Erythroblast (primary cell): Measurements from ENCODE around the gene PITHD1.
"Not testable (repeated sequence)": the region's sequence is repeated elsewhere in the genome, so short reads cannot be mapped to it uniquely, and the experiment has no call there.

Experiments used
- DNase-seq, 2 experiments: peaks; one replicate each; lab custom pipeline; 2025; lab: John Stamatoyannopoulos, UW
- GATA1 ChIP-seq: IDR thresholded peaks from 2 replicates; pipeline ENCODE4 v1.6.1; 2011; ENCODE audit warnings: low read depth, mild to moderate bottlenecking, control low read depth, low read length, moderate library complexity
- POLR2A ChIP-seq: IDR thresholded peaks from 2 replicates; pipeline ENCODE4 v1.6.1; 2011; ENCODE audit warnings: mild to moderate bottlenecking, low read length

The PITHD1 gene

DNA sequence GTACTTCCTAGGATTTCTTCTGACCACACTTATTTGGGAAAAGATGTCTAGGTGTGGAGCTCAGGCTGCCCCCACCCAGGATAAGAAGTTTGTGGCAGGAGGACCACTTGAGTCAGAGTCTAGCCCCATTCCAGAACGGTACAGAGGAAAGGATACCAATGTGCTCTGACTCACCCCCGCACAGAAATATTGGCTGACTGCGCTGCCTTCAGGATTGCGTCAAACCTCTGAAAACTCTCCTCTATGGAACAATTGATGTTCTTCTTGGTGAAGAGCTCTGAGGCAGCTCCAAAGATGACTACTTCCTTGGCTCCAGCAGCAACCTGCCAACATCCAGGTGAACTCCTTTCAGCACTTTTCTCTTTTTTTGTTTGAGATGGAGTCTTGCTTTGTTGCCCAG lies 35.8 kb downstream of the PITHD1 start:
- TF ChIP-seq GATA1 (no peak), POLR2A (no peak)
- no peak for DNase-seq

DNA sequence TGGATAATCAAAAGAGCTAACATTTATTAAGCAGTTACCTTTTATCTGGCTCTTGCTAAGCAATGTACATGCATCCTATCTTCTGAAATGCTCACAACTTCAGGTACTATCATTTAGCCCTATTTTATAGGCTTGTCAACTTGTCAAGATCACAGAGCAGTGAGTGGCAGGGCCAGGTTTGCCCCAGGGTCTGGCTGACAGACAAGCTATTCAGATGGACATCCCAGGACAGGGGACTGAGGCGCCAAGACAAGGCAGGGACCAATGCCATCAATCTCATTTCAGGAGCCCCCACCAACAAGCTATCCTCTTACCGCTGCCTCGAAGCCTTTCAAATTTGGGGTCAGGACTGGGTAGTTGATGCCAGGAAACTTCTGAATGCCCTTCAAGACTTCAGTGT lies 38.1 kb downstream of the PITHD1 start:
- no peak for DNase-seq
- TF ChIP-seq GATA1 (no peak), POLR2A (no peak)

DNA sequence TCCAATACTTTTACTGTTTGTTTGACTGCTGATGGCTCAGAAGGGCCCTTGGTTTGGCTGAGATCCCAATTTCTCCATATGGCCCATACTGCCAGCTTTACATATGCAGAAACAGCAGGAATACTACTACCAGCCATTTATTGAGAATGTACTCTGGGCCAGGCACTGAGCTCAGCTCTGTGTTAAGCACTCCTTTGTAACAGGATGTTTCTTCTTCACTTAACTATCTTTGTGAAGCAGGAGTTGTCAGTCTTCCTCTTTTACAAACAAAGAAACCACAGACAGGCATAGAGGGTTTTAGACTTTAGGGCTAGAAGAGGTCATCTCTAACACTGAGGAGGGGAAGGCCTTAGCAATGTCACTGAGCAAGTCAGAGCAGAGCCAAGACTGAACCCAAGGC lies 38.7 kb downstream of the PITHD1 start:
- TF ChIP-seq GATA1 (no peak), POLR2A (no peak)
- DNase-seq: no peak

DNA sequence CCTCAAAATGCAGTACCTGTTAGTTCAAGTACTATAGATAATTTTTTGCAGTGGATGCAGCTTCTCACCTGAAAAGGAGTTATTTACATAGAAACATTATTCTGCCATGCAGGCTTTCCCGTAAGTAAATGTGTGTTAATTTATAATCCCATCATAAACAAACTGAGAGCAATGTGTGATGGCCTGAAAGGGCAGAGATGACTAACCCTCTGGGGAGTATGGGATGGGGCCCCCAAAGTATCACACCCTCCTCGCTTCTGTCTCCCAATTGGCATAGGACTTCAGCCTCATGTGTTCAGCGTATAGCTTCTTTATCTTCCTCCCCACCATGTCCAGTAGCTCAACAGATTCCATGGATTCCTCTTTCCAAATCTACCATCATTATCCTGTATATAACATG lies 39.4 kb downstream of the PITHD1 start:
- no peak for DNase-seq
- TF ChIP-seq POLR2A (no peak), GATA1 (no peak)

DNA sequence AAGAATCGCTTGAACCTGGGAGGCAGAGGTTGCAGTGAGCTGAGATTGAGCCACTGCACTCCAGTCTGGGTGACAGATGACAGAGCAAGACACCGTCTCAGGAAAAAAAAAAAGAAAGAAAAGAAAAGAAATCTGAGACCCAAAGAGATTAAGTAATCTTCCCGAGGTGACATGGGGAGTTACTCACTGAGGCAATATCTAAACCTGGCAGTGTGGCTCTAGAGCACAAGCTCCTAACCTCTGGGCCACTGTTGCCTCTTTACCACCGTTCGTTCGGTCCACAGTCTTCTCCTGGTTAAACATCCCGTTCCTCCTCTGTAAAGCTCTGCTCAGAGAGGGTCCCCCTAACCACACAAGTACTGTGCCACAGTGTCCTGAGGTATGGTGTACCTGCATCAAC lies 45.5 kb downstream of the PITHD1 start:
- TF ChIP-seq GATA1: no peak
- TF ChIP-seq POLR2A: no peak

DNA sequence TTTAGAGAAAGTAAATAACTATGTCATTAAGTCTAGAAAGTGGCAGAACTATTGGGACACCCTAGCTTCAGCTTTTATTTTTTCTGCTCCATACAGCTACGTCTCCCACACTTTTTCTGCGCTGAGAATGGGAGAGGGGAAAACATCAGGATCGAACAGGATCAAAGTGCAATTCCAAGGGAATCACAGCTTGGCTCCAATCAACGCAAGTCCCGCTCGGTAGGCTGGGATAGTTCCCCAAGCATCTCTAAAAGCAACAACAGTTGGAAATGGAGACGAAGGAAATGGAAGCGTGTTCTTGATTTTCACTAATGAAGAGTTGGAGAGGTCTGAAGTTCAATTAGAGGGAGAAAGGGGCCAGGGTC lies 46.5 kb downstream of the PITHD1 start:
- no peak for DNase-seq
- TF ChIP-seq GATA1: no peak
- no peak for TF ChIP-seq POLR2A

More for the DNA sequence above, 45.5 kb downstream of the PITHD1 start:
- no peak for DNase-seq

DNA sequence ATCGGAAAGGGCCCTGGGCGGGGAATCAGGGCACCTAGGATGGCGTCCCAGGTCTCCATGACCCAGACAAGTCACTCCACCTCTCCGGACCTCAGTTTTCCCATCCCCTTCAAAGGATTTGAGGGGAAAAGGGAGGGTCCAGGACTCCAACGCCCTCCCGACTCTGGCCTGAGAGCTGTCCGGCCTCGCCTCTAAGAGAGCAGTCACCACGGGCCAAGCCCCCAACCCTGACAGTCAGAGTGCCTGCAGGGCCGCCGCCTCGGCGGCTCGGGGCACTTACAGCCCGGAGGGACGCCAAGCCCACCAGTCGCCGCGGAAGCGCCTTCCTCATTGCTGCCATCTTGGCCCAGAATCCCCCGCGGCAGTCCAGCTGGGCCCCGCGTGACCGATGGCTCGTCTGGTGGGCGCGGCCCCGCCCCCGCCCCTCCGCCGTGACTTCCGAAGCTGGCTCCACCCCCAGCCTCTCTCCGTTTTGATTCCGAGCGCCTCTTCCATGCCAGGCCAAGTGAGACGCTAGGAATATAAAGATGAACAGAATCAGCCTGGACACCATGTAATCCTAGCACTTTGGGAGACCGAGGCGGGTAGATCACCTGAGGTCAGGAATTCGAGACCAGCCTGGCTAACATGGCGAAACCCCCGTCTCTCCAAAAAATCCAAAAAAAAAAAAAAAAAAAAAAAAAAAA lies 47.0 kb downstream of the PITHD1 start, which contains the start of gene HMGCL:
HMGCL (minus strand) TSS at position 354 of the 686 bp plus-strand sequence; CDS start at position 340, 14 bp downstream.
- TF ChIP-seq GATA1: no peak
- peak; percentile 95 for TF ChIP-seq POLR2A
- DNase-seq: peak; percentile 93 to 95

DNA sequence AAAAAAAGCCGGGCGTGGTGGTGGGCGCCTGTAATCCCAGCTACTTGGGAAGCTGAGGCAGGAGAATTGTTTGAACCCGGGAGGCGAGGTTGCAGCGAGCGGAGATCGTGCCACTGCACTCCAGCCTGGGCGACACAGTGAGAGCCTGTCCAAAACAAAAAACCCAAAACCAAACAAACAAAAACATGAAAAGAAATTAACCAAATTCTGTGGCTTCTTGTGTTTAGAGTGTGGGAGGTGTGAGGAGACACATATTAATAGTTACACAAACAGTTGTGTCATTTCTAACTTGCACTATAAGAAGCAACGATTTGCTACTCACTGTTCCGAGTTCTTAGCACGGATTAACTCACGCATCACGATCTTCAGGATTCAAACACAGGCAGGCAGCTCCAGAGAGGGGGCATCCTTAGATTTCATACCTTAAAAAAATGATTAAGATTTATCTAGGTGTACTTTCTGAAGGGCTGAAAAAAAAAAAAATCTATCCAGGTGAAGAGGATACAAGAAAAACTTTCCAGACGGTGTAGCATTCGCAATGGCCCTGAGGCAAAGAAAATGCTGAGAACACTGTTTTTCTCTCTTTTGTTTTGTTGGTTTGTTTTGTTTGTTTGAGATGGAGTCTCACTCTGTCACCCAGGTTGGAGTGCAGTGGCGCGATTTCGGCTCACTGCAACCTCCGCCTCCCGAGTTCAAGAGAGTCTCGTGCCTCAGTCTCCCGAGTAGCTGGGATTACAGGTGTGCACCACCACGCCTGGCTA lies 47.7 kb downstream of the PITHD1 start:
- no peak for TF ChIP-seq POLR2A
- TF ChIP-seq GATA1: no peak
- peak in 1 of 2 experiments; percentile 38 for DNase-seq

DNA sequence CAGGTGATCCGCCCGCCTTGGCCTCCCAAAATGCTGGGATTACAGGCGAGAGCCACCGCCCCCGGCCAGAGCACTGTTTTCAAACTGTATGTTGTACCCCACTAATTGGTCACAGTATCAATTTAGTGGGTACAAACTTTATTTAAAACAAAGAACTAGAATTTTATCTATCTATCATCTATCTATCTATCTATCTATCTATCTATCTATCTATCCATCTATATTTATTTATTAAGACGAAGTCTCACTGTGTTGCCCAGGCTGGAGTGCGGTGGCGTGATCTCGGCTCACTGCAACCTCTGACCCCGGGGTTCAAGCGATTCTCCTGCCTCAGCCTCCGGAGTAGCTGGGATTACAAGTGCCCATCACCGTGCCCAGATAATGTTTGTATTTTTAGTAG lies 48.4 kb downstream of the PITHD1 start:
- DNase-seq: not testable (repeated sequence)

DNA sequence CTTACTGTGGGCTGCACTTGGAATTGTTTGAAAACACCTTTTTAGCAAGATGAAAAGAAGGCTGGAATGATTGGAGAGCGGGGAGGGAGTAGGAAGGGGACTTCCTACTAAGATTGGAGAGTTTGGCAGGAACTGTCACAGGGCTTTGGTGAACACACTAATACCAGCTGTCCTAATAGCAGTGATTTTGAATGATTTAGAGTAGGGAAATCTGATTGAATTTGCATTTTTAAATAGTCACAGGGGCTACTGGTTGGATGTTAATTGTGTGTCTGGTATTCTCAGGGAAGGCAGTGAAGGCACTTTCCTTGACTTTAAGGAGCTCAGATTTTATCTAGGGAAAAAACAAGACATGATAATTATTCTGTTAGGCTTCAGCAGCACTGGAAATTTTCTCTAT lies 49.5 kb downstream of the PITHD1 start:
- DNase-seq: no peak
- TF ChIP-seq GATA1: no peak
- no peak for TF ChIP-seq POLR2A

DNA sequence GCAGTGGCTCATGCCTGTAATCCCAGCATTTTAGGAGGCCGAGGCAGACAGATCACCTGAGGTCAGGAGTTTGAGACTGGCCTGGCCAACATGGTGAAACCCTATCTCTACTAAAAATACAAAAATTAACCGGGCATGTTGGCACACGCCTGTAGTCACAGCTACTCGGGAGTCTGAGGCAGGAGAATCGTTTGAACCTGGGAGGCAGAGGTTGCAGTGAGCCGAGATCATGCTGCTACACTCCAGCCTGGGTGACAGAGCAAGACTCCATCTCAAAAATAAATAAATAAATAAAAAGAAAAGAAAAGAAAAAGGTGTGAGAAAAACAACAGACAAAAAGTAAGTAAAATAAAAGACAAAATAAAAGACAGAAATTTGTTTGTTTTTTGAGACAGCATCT lies 55.9 kb downstream of the PITHD1 start:
- DNase-seq: not testable (repeated sequence)

DNA sequence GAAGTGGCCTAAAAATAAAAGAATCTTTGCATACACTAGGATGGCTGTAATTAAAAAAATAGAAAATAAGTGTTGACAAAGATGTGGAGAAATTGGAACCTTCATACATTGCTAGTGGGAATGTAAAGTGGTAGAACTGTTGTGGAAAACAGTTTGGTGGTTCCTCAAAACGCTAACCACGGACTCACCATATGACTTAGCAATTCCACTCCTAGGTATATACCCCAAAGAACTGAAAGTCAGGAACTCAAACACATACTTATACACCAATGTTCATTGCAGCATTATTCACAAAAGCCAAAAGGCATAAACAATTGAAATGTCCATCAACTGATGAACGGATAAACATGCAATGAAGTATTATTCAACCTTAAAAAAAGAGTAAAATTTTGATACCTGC lies 57.8 kb downstream of the PITHD1 start:
- TF ChIP-seq GATA1 (no peak), POLR2A (no peak)
- DNase-seq: no peak
